ENCODE data around the gene PROM2. TPM values are rescaled to one million over a fixed set of nuclear protein-coding genes. Genes with fewer than 3 reads are reported as not detected.

Gene PROM2
- total RNA-seq, 1 donor from 2014 or later = 0.99 TPM

DNA sequence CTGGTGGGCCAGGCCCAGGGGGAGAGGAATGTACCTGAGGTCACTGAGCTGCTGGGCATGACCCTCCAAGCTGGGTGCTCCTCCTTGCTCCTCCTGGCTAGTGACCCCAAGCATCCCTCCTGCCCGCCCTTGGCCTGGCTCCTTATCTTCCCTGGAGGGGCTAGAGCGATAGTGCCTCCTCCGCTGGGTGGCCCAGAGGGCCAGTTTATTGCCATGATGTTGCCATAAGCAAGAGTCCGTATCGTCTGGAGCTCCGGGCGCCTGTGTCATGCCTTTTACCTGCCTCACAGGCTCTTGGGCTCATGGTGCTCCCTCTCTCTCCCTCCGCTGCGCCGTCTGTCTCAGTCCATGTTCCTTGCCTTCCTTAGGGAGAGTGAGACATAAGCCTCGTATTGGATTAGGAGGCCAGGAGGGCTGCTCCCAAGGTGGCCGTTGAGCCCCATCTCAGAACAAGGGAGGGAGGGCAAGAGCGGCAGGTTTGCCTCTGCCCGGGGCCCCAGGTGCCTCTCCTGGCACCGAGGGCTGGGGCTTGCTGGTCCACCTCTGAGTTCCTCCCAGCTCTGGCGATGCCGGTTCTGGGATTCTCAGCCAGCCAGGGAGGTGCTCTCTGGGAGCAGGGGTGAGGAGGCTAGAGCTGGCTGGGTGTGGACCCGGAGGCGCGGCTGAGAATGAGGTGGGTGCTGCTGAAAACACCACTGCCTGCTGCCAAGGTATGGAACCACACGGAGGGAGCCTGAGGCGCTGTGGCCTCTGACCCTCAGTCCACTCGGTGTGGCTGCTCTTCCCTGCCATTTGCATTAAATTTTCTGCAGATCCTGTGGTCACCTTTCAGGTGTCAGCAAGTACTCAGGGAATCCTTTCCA lies 45.5 kb downstream of the PROM2 start:
- DNase-seq (ENCODE audit: extremely low read depth, low read depth, low spot score) = no peak

- no peak for DNase-seq (ENCODE audit: extremely low read depth, low read depth, low spot score)
Measured at GRCh38 chr2:95320344-95320712, 46.1 kb downstream of the PROM2 start.

GRCh38 chr2:95320986-95321767 lies 46.9 kb downstream of the PROM2 start:
- DNase-seq (ENCODE audit: extremely low read depth, low read depth, low spot score) = no peak

DNA sequence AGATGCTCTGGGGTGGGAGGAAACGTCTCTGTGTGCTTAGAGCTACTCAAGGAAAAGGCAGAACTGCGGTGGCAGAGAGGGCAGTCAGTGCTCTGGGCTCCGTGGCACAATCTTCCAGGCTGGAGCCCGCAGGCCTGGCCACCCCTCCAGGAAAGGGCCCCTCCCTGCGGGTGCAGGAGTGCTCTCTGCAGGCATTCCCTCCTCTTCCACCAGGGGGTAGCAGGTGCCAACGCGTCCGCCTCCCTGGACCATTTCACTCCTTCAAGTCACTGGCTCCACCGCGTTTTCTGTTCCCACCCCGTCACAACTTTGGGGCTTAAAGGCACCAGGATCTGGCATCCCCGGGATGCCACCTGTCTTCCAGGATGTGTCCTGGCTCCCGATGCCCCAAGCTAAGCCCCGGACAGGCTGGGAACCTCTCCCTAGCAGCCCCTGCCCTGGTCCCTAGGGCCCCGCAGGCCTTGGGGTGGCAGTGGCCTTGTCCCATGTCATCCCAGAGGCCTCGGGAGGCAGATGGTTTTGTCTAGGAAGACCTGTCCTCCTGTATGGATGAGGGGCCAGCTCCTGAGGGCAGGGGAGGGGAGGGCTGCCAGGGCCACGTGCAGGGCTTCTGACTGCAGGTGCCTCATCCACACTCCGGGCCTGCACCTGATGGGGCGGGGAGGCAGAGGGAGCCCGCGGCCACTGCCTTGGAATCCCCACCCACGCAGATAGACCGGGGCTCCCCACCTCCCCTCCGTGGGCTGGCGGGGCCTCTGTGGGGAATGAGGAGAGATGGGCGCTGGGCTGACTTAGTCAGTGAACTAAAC lies 49.3 kb downstream of the PROM2 start:
- DNase-seq (ENCODE audit: extremely low read depth, low read depth, low spot score) = no peak

DNA sequence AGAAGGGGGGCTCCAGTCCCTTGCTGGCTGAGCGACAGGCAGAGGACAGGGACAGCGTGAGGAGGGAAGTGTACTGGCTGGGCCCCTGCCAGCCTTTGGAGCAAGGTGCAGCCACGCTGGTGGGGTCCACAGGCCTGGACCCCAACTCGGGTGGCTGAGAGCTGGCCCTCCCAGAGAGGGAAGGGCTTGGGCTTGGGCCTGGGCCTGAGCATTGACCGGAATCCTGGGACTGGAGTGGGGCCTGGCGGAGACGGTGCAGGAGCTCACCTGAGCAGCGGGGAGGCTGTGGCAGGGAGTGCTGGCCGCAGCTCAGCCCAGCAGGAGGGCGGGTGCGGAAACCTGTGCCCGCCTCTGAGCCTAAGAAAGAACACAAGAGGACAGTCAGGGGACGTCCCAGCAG lies 50.8 kb downstream of the PROM2 start:
- no peak for DNase-seq (ENCODE audit: extremely low read depth, low read depth, low spot score)

GRCh38 chr2:95325590-95326432 lies 51.6 kb downstream of the PROM2 start:
- DNase-seq (ENCODE audit: extremely low read depth, low read depth, low spot score) = no peak

- no peak for DNase-seq (ENCODE audit: extremely low read depth, low read depth, low spot score)
Measured at GRCh38 chr2:95326433-95327140, 52.3 kb downstream of the PROM2 start.

GRCh38 chr2:95327861-95328260 lies 53.6 kb downstream of the PROM2 start:
- DNase-seq (ENCODE audit: extremely low read depth, low read depth, low spot score) = no peak

- DNase-seq (ENCODE audit: extremely low read depth, low read depth, low spot score) = no peak
Measured at GRCh38 chr2:95328358-95329125, 54.3 kb downstream of the PROM2 start.

DNA sequence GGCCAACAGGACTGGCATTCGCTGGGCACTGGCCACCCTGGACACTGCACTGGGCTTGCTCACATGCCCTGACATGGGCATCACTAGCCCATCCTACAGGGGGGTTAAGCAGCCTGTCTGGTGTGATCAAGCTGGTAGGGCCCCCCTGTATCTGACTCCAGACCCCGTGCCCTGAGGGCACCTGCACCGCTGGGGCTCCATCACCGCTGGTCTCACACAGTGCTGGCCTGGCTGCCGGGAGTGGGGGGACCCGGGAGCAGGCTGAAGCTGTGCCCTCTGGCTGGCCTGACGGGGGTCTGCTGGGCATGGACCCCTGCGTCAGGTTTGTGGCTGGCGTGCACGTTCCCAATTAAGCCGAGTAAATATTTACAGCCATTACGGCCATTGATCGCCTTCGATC lies 55.2 kb downstream of the PROM2 start:
- no peak for DNase-seq (ENCODE audit: extremely low read depth, low read depth, low spot score)

GRCh38 chr2:95329891-95330793 lies 55.9 kb downstream of the PROM2 start:
- no peak for DNase-seq (ENCODE audit: extremely low read depth, low read depth, low spot score)

- no peak for DNase-seq (ENCODE audit: extremely low read depth, low read depth, low spot score)
Measured at GRCh38 chr2:95330794-95331338, 56.6 kb downstream of the PROM2 start.

DNA sequence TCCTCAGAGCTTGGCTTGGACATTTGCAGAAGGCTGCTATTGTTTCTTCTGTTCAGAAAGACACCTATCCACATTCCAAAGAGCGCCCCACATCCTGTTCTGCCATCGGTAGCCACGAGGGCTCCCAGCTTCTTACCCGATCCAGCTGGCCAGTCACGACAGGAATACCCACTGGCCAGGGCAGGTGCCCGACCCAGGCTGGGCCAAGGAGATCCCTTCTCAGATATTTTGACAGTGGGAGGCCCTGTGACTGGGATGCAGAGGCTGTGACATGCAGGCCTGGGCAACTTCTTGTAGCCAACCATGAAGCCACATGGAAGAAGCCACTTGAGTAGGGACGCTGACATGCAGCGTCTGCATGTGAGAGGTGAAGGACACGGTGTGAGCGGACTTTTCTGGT lies 57.4 kb downstream of the PROM2 start:
- no peak for DNase-seq (ENCODE audit: extremely low read depth, low read depth, low spot score)

- DNase-seq (ENCODE audit: extremely low read depth, low read depth, low spot score) = no peak
Measured at GRCh38 chr2:95332036-95332435, 57.8 kb downstream of the PROM2 start.

DNA sequence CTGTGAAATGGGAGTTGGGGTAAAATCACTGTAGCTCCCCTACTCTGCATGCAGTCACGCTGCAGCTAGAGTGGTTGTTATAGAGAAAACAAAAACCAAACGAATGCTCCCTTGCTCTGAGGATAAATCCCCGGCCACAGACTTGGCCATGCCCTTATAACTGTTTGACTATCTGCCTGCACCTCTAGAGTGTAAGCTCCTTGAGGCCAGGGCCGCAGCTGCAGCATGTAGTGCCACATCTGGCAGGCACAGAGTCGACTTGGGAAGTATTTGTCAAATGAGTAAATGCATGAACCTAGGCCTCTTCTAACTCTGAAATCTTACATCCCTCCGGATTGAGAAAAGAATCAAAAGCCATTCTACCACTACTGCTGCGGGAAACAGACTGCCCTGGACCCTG lies 58.8 kb downstream of the PROM2 start:
- DNase-seq (ENCODE audit: extremely low read depth, low read depth, low spot score) = no peak

DNA sequence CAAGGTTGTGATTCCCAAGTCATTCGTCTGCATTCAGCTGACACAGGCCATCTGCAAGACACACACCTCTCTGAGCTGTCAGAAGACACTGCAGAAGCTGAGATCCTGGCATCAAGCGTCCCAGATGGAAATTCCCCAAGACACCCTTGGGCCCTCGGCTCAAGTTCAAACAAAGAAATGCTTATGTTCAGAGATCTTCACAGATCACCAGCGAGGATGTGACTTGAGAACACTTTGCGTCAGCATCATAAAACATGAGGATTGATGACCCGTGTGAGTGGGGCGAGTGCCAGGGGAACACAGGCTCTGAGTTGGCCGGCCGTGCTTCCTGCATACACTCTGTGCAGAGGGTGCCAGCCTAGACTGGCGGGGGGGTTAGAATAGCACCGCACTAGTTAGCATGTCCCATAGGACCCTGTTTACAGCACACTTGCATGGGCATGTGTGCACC lies 59.7 kb downstream of the PROM2 start:
- DNase-seq (ENCODE audit: extremely low read depth, low read depth, low spot score) = no peak

GRCh38 chr2:95334916-95335641 lies 60.8 kb downstream of the PROM2 start:
- no peak for DNase-seq (ENCODE audit: extremely low read depth, low read depth, low spot score)

Measured in glomerular endothelial cell (primary cell).